Vagina (tissue), 2 donors: ENCODE results near the gene SIRPB1.

Source experiments
- POLR2A ChIP-seq, 2 donors: fragments of 450-650 bp; IDR thresholded peaks; one replicate each; pipeline ENCODE4 v1.6.1; 2017; ENCODE audit warnings: antibody characterized with exemption in 2 of 2, mild to moderate bottlenecking in 2 of 2, moderate library complexity in 2 of 2
- TF ChIP-seq, protein P1 (sequence below), 3 experiments: fragments of 450-650 bp in 2 of 3; fragments of 200-600 bp in 1 of 3; sonication (generic) in 1 of 3; IDR thresholded peaks; one replicate each; pipeline ENCODE4 v1.5.1; 2017 to 2019; ENCODE audit warnings: antibody characterized with exemption in 3 of 3, mild to moderate bottlenecking in 2 of 3, moderate library complexity in 2 of 3

DNA sequence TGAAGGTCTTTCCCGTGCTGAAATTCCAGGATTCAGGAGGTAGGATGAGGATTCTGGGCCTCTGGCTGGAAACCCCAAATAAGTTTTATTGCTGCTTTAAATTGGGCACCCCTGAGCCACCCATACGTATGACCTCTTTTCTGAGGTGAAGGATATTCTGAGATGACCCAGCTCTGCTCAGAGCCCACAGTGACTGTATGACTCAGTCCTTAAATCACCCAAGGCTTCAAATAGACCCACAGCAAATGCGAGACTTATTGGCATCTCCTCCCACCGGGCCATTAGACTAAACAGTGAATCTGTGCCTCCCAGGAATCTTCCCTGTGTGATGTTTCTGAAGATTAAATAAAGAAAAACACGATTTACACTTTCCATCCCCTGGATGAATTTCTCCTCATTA is 28.3 kb upstream of the SIRPB1 start:
- TF ChIP-seq, protein P1, sequence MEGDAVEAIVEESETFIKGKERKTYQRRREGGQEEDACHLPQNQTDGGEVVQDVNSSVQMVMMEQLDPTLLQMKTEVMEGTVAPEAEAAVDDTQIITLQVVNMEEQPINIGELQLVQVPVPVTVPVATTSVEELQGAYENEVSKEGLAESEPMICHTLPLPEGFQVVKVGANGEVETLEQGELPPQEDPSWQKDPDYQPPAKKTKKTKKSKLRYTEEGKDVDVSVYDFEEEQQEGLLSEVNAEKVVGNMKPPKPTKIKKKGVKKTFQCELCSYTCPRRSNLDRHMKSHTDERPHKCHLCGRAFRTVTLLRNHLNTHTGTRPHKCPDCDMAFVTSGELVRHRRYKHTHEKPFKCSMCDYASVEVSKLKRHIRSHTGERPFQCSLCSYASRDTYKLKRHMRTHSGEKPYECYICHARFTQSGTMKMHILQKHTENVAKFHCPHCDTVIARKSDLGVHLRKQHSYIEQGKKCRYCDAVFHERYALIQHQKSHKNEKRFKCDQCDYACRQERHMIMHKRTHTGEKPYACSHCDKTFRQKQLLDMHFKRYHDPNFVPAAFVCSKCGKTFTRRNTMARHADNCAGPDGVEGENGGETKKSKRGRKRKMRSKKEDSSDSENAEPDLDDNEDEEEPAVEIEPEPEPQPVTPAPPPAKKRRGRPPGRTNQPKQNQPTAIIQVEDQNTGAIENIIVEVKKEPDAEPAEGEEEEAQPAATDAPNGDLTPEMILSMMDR (IDR thresholded peaks at IDR 0.05): no peak
- no peak for TF ChIP-seq POLR2A (IDR thresholded peaks at IDR 0.05)
